H9 (cell line): ENCODE results near the gene RAD18. TPM values are rescaled to one million over a fixed set of nuclear protein-coding genes. Genes with fewer than 3 reads are reported as not detected.

Experiments used
- DNase-seq: peaks from one replicate; pipeline ENCODE4 v3.0.0-alpha.2; 2017
- H2AFZ ChIP-seq: one replicate; pipeline ENCODE4 v1.6.1; 2013; ENCODE audit warnings: mild to moderate bottlenecking, low read length, control low read depth, moderate library complexity
- H2AK5ac ChIP-seq: 2 replicates; pipeline ENCODE4 v1.6.1; 2013; ENCODE audit warnings: low read length, control low read depth, mixed read lengths; ENCODE audit not compliant: insufficient read length
- H2BK120ac ChIP-seq: one replicate; pipeline ENCODE4 v1.6.1; 2013; ENCODE audit warnings: low read depth, mild to moderate bottlenecking, low read length, control low read depth, inconsistent platforms; ENCODE audit not compliant: poor library complexity, severe bottlenecking
- H2BK12ac ChIP-seq: 2 replicates; pipeline ENCODE4 v1.6.1; 2013; ENCODE audit warnings: low read length, control low read depth, mixed read lengths, low read depth; ENCODE audit not compliant: insufficient read length
- H2BK15ac ChIP-seq: 2 replicates; pipeline ENCODE4 v1.6.1; 2013; ENCODE audit warnings: low read depth, low read length, control low read depth
- H2BK20ac ChIP-seq: one replicate; pipeline ENCODE4 v1.6.1; 2013; ENCODE audit warnings: low read depth, mild to moderate bottlenecking, low read length, control low read depth, inconsistent platforms; ENCODE audit not compliant: poor library complexity, severe bottlenecking
- H2BK5ac ChIP-seq: 2 replicates; pipeline ENCODE4 v1.6.1; 2013; ENCODE audit warnings: low read length, control low read depth, mixed read lengths; ENCODE audit not compliant: insufficient read length
- H3K14ac ChIP-seq: 2 replicates; pipeline ENCODE4 v1.6.1; 2013; ENCODE audit warnings: low read length, control low read depth; ENCODE audit not compliant: insufficient read depth
- H3K18ac ChIP-seq: 2 replicates; pipeline ENCODE4 v1.6.1; 2013; ENCODE audit warnings: low read depth, mild to moderate bottlenecking, mixed read lengths, low read length, control low read depth; ENCODE audit not compliant: insufficient read length
- H3K23ac ChIP-seq: 2 replicates; pipeline ENCODE4 v1.6.1; 2013; ENCODE audit warnings: low read length, control low read depth, mixed read lengths, low read depth; ENCODE audit not compliant: insufficient read length
- H3K23me2 ChIP-seq: 2 replicates; pipeline ENCODE4 v1.6.1; 2013; ENCODE audit warnings: low read depth, mild to moderate bottlenecking, mixed read lengths, low read length, control low read depth; ENCODE audit not compliant: insufficient read length, poor library complexity, severe bottlenecking
- H3K27ac ChIP-seq: 2 replicates; pipeline ENCODE4 v1.5.1; 2013; ENCODE audit warnings: low read length, control low read depth, mixed read lengths, low read depth; ENCODE audit not compliant: insufficient read length
- H3K27me3 ChIP-seq: 2 replicates; pipeline ENCODE4 v1.6.1; 2013; ENCODE audit warnings: low read length, control low read depth, inconsistent platforms; ENCODE audit not compliant: insufficient read depth
- H3K4ac ChIP-seq: 2 replicates; pipeline ENCODE4 v1.6.1; 2013; ENCODE audit warnings: low read depth, mild to moderate bottlenecking, control low read depth, inconsistent platforms, low read length, moderate library complexity
- H3K4me1 ChIP-seq: 2 replicates; pipeline ENCODE4 v1.6.1; 2013; ENCODE audit warnings: low read length, control low read depth, inconsistent platforms; ENCODE audit not compliant: insufficient read depth
- H3K4me2 ChIP-seq: 2 replicates; pipeline ENCODE4 v1.6.1; 2013; ENCODE audit warnings: low read length, control low read depth, mixed read lengths; ENCODE audit not compliant: insufficient read length, insufficient read depth
- H3K56ac ChIP-seq: 2 replicates; pipeline ENCODE4 v1.6.1; 2013; ENCODE audit warnings: low read depth, mild to moderate bottlenecking, mixed read lengths, low read length, control low read depth; ENCODE audit not compliant: insufficient read length
- H3K79me1 ChIP-seq: 2 replicates; pipeline ENCODE4 v1.6.1; 2013; ENCODE audit warnings: low read depth, mild to moderate bottlenecking, moderate library complexity, low read length, control low read depth, inconsistent platforms; ENCODE audit not compliant: insufficient read depth, poor library complexity, severe bottlenecking
- H3K79me2 ChIP-seq: 2 replicates; pipeline ENCODE4 v1.6.1; 2013; ENCODE audit warnings: low read length, control low read depth, inconsistent platforms; ENCODE audit not compliant: insufficient read depth
- H3K9ac ChIP-seq: 2 replicates; pipeline ENCODE4 v1.6.1; 2013; ENCODE audit warnings: low read length, control low read depth, mixed read lengths; ENCODE audit not compliant: insufficient read length; ENCODE audit errors: extremely low read depth
- H3K9me3 ChIP-seq: one replicate; pipeline ENCODE4 v1.6.1; 2013; ENCODE audit warnings: low read depth, low read length, inconsistent platforms; ENCODE audit not compliant: control insufficient read depth
- H3T11ph ChIP-seq: one replicate; pipeline ENCODE4 v1.6.1; 2013; ENCODE audit warnings: mild to moderate bottlenecking, low read length, control low read depth, inconsistent platforms
- H4K20me1 ChIP-seq: one replicate; pipeline ENCODE4 v1.6.1; 2013; ENCODE audit not compliant: control insufficient read depth, insufficient read length, insufficient read depth
- H4K5ac ChIP-seq: 2 replicates; pipeline ENCODE4 v1.6.1; 2013; ENCODE audit warnings: low read depth, mild to moderate bottlenecking, mixed read lengths, low read length, control low read depth; ENCODE audit not compliant: insufficient read length
- H4K8ac ChIP-seq: replicated peaks from 2 replicates; pipeline ENCODE4 v1.6.1; 2013; ENCODE audit warnings: low read length, control low read depth, mixed read lengths, low read depth; ENCODE audit not compliant: insufficient read length
- H4K91ac ChIP-seq: 2 replicates; pipeline ENCODE4 v1.6.1; 2013; ENCODE audit warnings: low read depth, mild to moderate bottlenecking, moderate library complexity, mixed read lengths, low read length, control low read depth; ENCODE audit not compliant: insufficient read length
- H3K27ac Mint-ChIP-seq, 3 experiments: 2 replicates in 2 of 3; 3 replicates in 1 of 3; pipeline ENCODE4 v1.8.0; 2020 to 2021; ENCODE audit warnings: mixed read lengths in 3 of 3, mild to moderate bottlenecking in 1 of 3, moderate library complexity in 1 of 3
- H3K27me3 Mint-ChIP-seq: 2 replicates; pipeline ENCODE4 v1.8.0; 2021; ENCODE audit warnings: low read depth, mild to moderate bottlenecking, moderate library complexity, mixed read lengths
- H3K36me3 Mint-ChIP-seq, 3 experiments: 2 replicates in 2 of 3; 3 replicates in 1 of 3; pipeline ENCODE4 v1.8.0; 2020 to 2021; ENCODE audit warnings: low read depth in 3 of 3, mixed read lengths in 3 of 3; ENCODE audit not compliant: insufficient read depth in 1 of 3
- H3K4me1 Mint-ChIP-seq, 2 experiments: 2 replicates each; pipeline ENCODE4 v1.8.0; 2020; ENCODE audit warnings: mixed read lengths in 2 of 2
- H3K4me3 Mint-ChIP-seq, 2 experiments: 2 replicates in 1 of 2; 3 replicates in 1 of 2; pipeline ENCODE4 v1.8.0; 2020 to 2021; ENCODE audit warnings: mild to moderate bottlenecking in 2 of 2, mixed read lengths in 2 of 2, moderate library complexity in 1 of 2
- H3K9me3 Mint-ChIP-seq, 2 experiments: 2 replicates in 1 of 2; 3 replicates in 1 of 2; pipeline ENCODE4 v1.8.0; 2020; ENCODE audit warnings: mild to moderate bottlenecking in 2 of 2, mixed read lengths in 2 of 2, moderate library complexity in 1 of 2
- CTCF ChIP-seq: fragments of 200-600 bp; sonication (generic); conservative IDR thresholded peaks from 3 replicates; pipeline ENCODE4 v1.8.0; 2021; ENCODE audit warnings: antibody characterized with exemption, mild to moderate bottlenecking
- WGBS: extraction: QIAGEN DNeasy Blood & Tissue Kit; methylation state at CpG from one replicate; pipeline ENCODE4 v1.1.7; 2013; ENCODE audit warnings: missing lambda C conversion rate, low lambda C conversion rate, mixed read lengths; ENCODE audit not compliant: insufficient read length; ENCODE audit errors: extremely low coverage; 5-methylcytosine and 5-hydroxymethylcytosine counted together
- total RNA-seq: library from RNA; stranded (reverse); gene quantifications from 2 replicates; pipeline ENCODE4 v1.2.1, GENCODE V29; 2021

The RAD18 gene
- total RNA-seq, 1 experiment from 2014 or later: 27.8 TPM

DNA sequence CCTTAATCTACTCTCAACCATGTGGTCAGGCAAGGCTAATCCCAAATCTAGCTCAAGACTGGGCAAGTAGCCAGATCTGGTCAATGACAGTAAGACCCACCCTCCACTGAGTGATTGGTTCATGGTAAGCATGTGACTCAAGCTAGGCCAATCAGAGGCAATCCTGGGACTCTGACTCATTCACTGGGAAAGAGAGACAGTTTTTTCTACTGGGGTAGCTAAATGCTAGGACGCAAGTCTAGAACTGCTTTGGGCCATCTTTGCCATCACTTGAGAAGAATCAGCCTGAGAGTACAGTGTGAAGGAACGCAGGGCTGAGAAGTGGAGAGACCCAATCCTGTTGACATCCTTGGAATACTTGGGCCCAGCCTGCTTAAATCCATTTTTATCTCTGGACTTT, 9.4 kb upstream of the RAD18 start:
- DNase-seq: no peak
- Histone ChIP-seq H2BK20ac (no peak overlapping the region), H3K23me2 (no peaks in the 10 kb centered on the region), H2BK12ac (no peak overlapping the region), H4K8ac (no peak overlapping the region), H3T11ph (no peak overlapping the region), H3K4me2 (no peak overlapping the region), H3K9me3 (no peaks in the 10 kb centered on the region), H2BK5ac (no peak overlapping the region), H3K23ac (no peak overlapping the region), H3K27me3 (no peaks in the 10 kb centered on the region), H3K18ac (no peak overlapping the region), H3K4me1 (no peaks in the 10 kb centered on the region; the same call in 1 of the 2 replicates), H2AFZ (no peak overlapping the region), H2BK15ac (no peak overlapping the region), H4K5ac (no peak overlapping the region), H2AK5ac (no peak overlapping the region), H3K79me2 (no peaks in the 10 kb centered on the region), H3K27ac (no peak overlapping the region), H3K56ac (no peak overlapping the region), H3K79me1 (no peaks in the 10 kb centered on the region), H4K91ac (no peak overlapping the region), H3K4ac (no peak overlapping the region), H4K20me1 (no peaks in the 10 kb centered on the region), H3K9ac (no peak overlapping the region), H3K14ac (no peak overlapping the region), H2BK120ac (no peak overlapping the region)
- H3K4me1 Mint-ChIP-seq: peaks cover 6 to 9% of the 10 kb centered on the region in 2 experiments; a peak in 3 of 4 replicates
- no peaks in the 10 kb centered on the region; a peak in 1 of 5 replicates for H3K9me3 Mint-ChIP-seq
- H3K27me3 Mint-ChIP-seq: peaks cover 23% of the 10 kb centered on the region
- no peaks in the 10 kb centered on the region for H3K36me3 Mint-ChIP-seq
- no peak overlapping the region for H3K4me3 Mint-ChIP-seq
- no peak overlapping the region for H3K27ac Mint-ChIP-seq
- no peak for TF ChIP-seq CTCF
- WGBS: no CpG with 5 or more reads among the region's 2 CpGs
